IPS-11a (cell line): ENCODE measurements around the gene INS.
"Not testable (repeated sequence)": the region's sequence is repeated elsewhere in the genome, so short reads cannot be mapped to it uniquely, and the experiment has no call there.

Experiments used
- H3K4me3 ChIP-seq: one replicate; pipeline ENCODE4 v1.5.1; 2013; ENCODE audit warnings: low read depth, low read length, control low read depth

Gene INS

GRCh38 chr11:2135648-2136201, 25.3 kb downstream of the INS start:
- no peak overlapping the region for H3K4me3 ChIP-seq

GRCh38 chr11:2135018-2135569, 25.9 kb downstream of the INS start:
- no peak overlapping the region for H3K4me3 ChIP-seq

- H3K4me3 ChIP-seq, result no peak overlapping the region
Observed at GRCh38 chr11:2134022-2135010, 26.7 kb downstream of the INS start.

GRCh38 chr11:2133241-2134021, 27.6 kb downstream of the INS start:
- H3K4me3 ChIP-seq, result no peak overlapping the region

GRCh38 chr11:2132874-2133240, 28.2 kb downstream of the INS start:
- H3K4me3 ChIP-seq, result no peak overlapping the region

GRCh38 chr11:2132246-2132645, 28.8 kb downstream of the INS start:
- no peak overlapping the region for H3K4me3 ChIP-seq

GRCh38 chr11:2131371-2132236, 29.4 kb downstream of the INS start:
- no peak overlapping the region for H3K4me3 ChIP-seq

GRCh38 chr11:2130881-2131352, 30.1 kb downstream of the INS start:
- H3K4me3 ChIP-seq, result no peak overlapping the region

- H3K4me3 ChIP-seq, result no peak overlapping the region
Observed at GRCh38 chr11:2129699-2130366, 31.2 kb downstream of the INS start.

GRCh38 chr11:2129308-2129698, 31.7 kb downstream of the INS start:
- no peak overlapping the region for H3K4me3 ChIP-seq

- no peak overlapping the region for H3K4me3 ChIP-seq
Observed at GRCh38 chr11:2128511-2129307, 32.3 kb downstream of the INS start.

GRCh38 chr11:2128130-2128510, 32.9 kb downstream of the INS start:
- H3K4me3 ChIP-seq, result no peak overlapping the region

- H3K4me3 ChIP-seq, result no peak overlapping the region
Observed at GRCh38 chr11:2127482-2128129, 33.4 kb downstream of the INS start.

- H3K4me3 ChIP-seq, result no peak overlapping the region
Observed at GRCh38 chr11:2126520-2127085, 34.4 kb downstream of the INS start.

GRCh38 chr11:2124736-2125484, 36.1 kb downstream of the INS start:
- H3K4me3 ChIP-seq, result not testable (repeated sequence)

- no peak overlapping the region for H3K4me3 ChIP-seq
Observed at GRCh38 chr11:2123628-2123960, 37.4 kb downstream of the INS start.

GRCh38 chr11:2122907-2123627, 37.9 kb downstream of the INS start:
- no peak overlapping the region for H3K4me3 ChIP-seq
